GM23338 (cell line): ENCODE measurements around the gene C5orf58. TPM values are rescaled to one million over a fixed set of nuclear protein-coding genes. Genes with fewer than 3 reads are reported as not detected.
A peak's percentile ranks its signal among the peaks of the same experiment; 100 is the strongest.

Experiments
- ATAC-seq: fragments of 200-7000 bp; cut with Tn5 transposase; 3 replicates; pipeline ENCODE4 v1.9.1; 2020
- DNase-seq: peaks from one replicate; pipeline ENCODE4 v3.0.0-alpha.2; 2015; ENCODE audit warnings: low spot score
- H2AFZ ChIP-seq: fragments of 200-600 bp; sonication (generic); 2 replicates; pipeline ENCODE4 v1.8.0; 2016; ENCODE audit warnings: antibody characterized with exemption, mild to moderate bottlenecking, moderate library complexity
- H3F3A ChIP-seq: fragments of 200-600 bp; sonication (generic); replicated peaks from 2 replicates; pipeline ENCODE4 v1.8.0; 2017; ENCODE audit warnings: antibody characterized with exemption, mixed run types, low read depth
- H3K27ac ChIP-seq: fragments of 200-600 bp; sonication (generic); 2 replicates; pipeline ENCODE4 v1.6.1; 2016; ENCODE audit warnings: low read depth
- H3K27me3 ChIP-seq: fragments of 200-600 bp; sonication (generic); 2 replicates; pipeline ENCODE4 v1.8.0; 2016; ENCODE audit warnings: mild to moderate bottlenecking, mixed run types, moderate library complexity; ENCODE audit not compliant: insufficient read depth
- H3K36me3 ChIP-seq: fragments of 200-600 bp; sonication (generic); 2 replicates; pipeline ENCODE4 v1.8.0; 2016; ENCODE audit warnings: mild to moderate bottlenecking; ENCODE audit not compliant: insufficient read depth
- H3K4me1 ChIP-seq: fragments of 200-600 bp; sonication (generic); 2 replicates; pipeline ENCODE4 v1.8.0; 2016; ENCODE audit warnings: mild to moderate bottlenecking, moderate library complexity; ENCODE audit not compliant: insufficient read depth
- H3K4me2 ChIP-seq: fragments of 200-600 bp; sonication (generic); 2 replicates; pipeline ENCODE4 v1.7.1; 2017; ENCODE audit warnings: mixed run types
- H3K4me3 ChIP-seq: fragments of 200-600 bp; sonication (generic); 2 replicates; pipeline ENCODE4 v1.6.1; 2016; ENCODE audit warnings: mixed run types
- H3K79me2 ChIP-seq: fragments of 200-600 bp; sonication (generic); replicated peaks from 2 replicates; pipeline ENCODE4 v1.8.0; 2017; ENCODE audit warnings: mild to moderate bottlenecking; ENCODE audit not compliant: insufficient read depth
- H3K9me2 ChIP-seq: fragments of 200-600 bp; sonication (generic); 2 replicates; pipeline ENCODE4 v1.8.0; 2017; ENCODE audit not compliant: insufficient read depth
- H4K20me1 ChIP-seq: fragments of 200-600 bp; sonication (generic); replicated peaks from 2 replicates; pipeline ENCODE4 v1.8.0; 2017; ENCODE audit warnings: mild to moderate bottlenecking; ENCODE audit not compliant: insufficient read depth
- H3K27ac Mint-ChIP-seq: 2 replicates; pipeline ENCODE4 v1.8.0; 2020; ENCODE audit warnings: inconsistent platforms, mild to moderate bottlenecking, moderate library complexity, mixed read lengths
- H3K27me3 Mint-ChIP-seq: 3 replicates; pipeline ENCODE4 v1.8.0; 2022; ENCODE audit warnings: low read depth, mild to moderate bottlenecking, moderate library complexity, mixed read lengths, inconsistent platforms; ENCODE audit not compliant: insufficient read depth, poor library complexity
- H3K36me3 Mint-ChIP-seq: 3 replicates; pipeline ENCODE4 v1.8.0; 2021; ENCODE audit warnings: low read depth, mild to moderate bottlenecking, inconsistent platforms, moderate library complexity, mixed read lengths
- H3K4me1 Mint-ChIP-seq: 3 replicates; pipeline ENCODE4 v1.8.0; 2020; ENCODE audit warnings: mild to moderate bottlenecking, inconsistent platforms, mixed read lengths
- H3K4me3 Mint-ChIP-seq: 3 replicates; pipeline ENCODE4 v1.8.0; 2021; ENCODE audit warnings: moderate library complexity, mild to moderate bottlenecking, inconsistent platforms, mixed read lengths
- H3K9me3 Mint-ChIP-seq: 3 replicates; pipeline ENCODE4 v1.8.0; 2020; ENCODE audit warnings: moderate library complexity, mild to moderate bottlenecking, inconsistent platforms, mixed read lengths
- CTCF ChIP-seq, 2 experiments: fragments of 200-600 bp in 1 of 2; sonication (generic) in 1 of 2; conservative IDR thresholded peaks; 2 replicates each; pipeline versions ENCODE4 v1.5.1 to v1.6.1; 2016 to 2017; ENCODE audit warnings: antibody characterized with exemption in 2 of 2, low read depth in 2 of 2, mild to moderate bottlenecking in 2 of 2, moderate library complexity in 1 of 2
- ETS1 ChIP-seq: IDR thresholded peaks from 2 replicates; pipeline ENCODE4 v1.6.1; 2016; ENCODE audit warnings: antibody characterized with exemption
- EZH2phosphoT487 ChIP-seq: fragments of 200-600 bp; sonication (generic); IDR thresholded peaks from one replicate; pipeline ENCODE4 v1.8.1; 2018; ENCODE audit warnings: antibody characterized with exemption; ENCODE audit not compliant: unreplicated experiment
- JUNB ChIP-seq: IDR thresholded peaks from one replicate; pipeline ENCODE4 v1.6.1; 2016; ENCODE audit warnings: antibody characterized with exemption; ENCODE audit not compliant: unreplicated experiment
- POLR2AphosphoS5 ChIP-seq: IDR thresholded peaks from 2 replicates; pipeline ENCODE4 v1.6.1; 2016; ENCODE audit warnings: antibody characterized with exemption, low read depth
- REST ChIP-seq: IDR thresholded peaks from one replicate; pipeline ENCODE4 v1.6.1; 2018; ENCODE audit warnings: antibody characterized with exemption; ENCODE audit not compliant: unreplicated experiment
- STAT1 ChIP-seq: IDR thresholded peaks from one replicate; pipeline ENCODE4 v1.6.1; 2016; ENCODE audit warnings: antibody characterized with exemption; ENCODE audit not compliant: unreplicated experiment
- ZNF114 ChIP-seq: fragments of 250-450 bp; sonication (Bioruptor Pico); IDR thresholded peaks from 2 replicates; pipeline ENCODE4 v1.5.0; 2020; ENCODE audit warnings: mild to moderate bottlenecking, moderate library complexity
- ZNF331 ChIP-seq: fragments of 250-450 bp; sonication (Bioruptor Pico); IDR thresholded peaks from 2 replicates; pipeline ENCODE4 v1.5.0; 2020; ENCODE audit warnings: low read depth, mild to moderate bottlenecking, moderate library complexity
- polyA plus RNA-seq: library from polyadenylated mRNA; unstranded; fragments of >200 nt; fragmentation: Nextera tagmentation; extraction: Ambion mirVana; gene quantifications from 2 replicates; pipeline ENCODE4 v1.2.1, GENCODE V29; 2016
- total RNA-seq: library from RNA; depleted of rRNA; stranded (reverse); fragments of >200 nt; shearing (Covaris generic); gene quantifications from 2 replicates; pipeline ENCODE4 v1.2.3, GENCODE V29; 2014

C5orf58 gene
- total and polyA plus RNA-seq, 2 experiments from 2014 or later, result 1.0 to 9.1 TPM

- H3K36me3 ChIP-seq, result no peaks in the 10 kb centered on the region
- no peaks in the 10 kb centered on the region for H4K20me1 ChIP-seq
- DNase-seq, result no peak
- peak overlapping the region; percentile 69 for H3K4me2 ChIP-seq
- Mint-ChIP-seq H3K9me3 (peaks cover 16% of the 10 kb centered on the region), H3K4me1 (peaks cover 37% of the 10 kb centered on the region), H3K27me3 (peaks cover 16% of the 10 kb centered on the region), H3K4me3 (no peak overlapping the region), H3K36me3 (peaks cover 10% of the 10 kb centered on the region), H3K27ac (no peak overlapping the region)
- TF ChIP-seq EZH2phosphoT487 (no peak), CTCF (conservative IDR thresholded peaks at IDR 0.05; ENCODE audit: low read depth in 2 of 2) (no peak), STAT1 (no peak), ZNF114 (CRISPR knock-in tag) (no peak)
- no peaks in the 10 kb centered on the region for H3K27me3 ChIP-seq
- H2AFZ ChIP-seq, result no peak overlapping the region
- peak overlapping the region; percentile 72; the same call in 1 of the 2 replicates for H3K27ac ChIP-seq
- no peaks in the 10 kb centered on the region for H3K79me2 ChIP-seq
- no peaks in the 10 kb centered on the region; the same call in 1 of the 2 replicates for H3K9me2 ChIP-seq
- ATAC-seq, result peak; percentile 26; the same call in 2 of the 3 replicates
- H3K4me3 ChIP-seq, result peak overlapping the region; percentile 20; the same call in 1 of the 2 replicates
- H3K4me1 ChIP-seq, result peaks cover 31% of the 10 kb centered on the region
- no peaks in the 10 kb centered on the region for H3F3A ChIP-seq
Measured at GRCh38 chr5:170279459-170279817, 46.7 kb downstream of the C5orf58 start.

- H3K79me2 ChIP-seq, result no peaks in the 10 kb centered on the region
- peaks cover 31% of the 10 kb centered on the region for H3K4me1 ChIP-seq
- peak overlapping the region; percentile 69 for H3K4me2 ChIP-seq
- no peaks in the 10 kb centered on the region; the same call in 1 of the 2 replicates for H3K9me2 ChIP-seq
- no peaks in the 10 kb centered on the region for H3F3A ChIP-seq
- H3K4me3 Mint-ChIP-seq, result peak overlapping the region; percentile 6; the same call in 1 of the 3 replicates
- no peaks in the 10 kb centered on the region for H3K36me3 ChIP-seq
- H3K9me3 Mint-ChIP-seq, result peaks cover 22% of the 10 kb centered on the region
- H3K27ac ChIP-seq, result peak overlapping the region; percentile 72; the same call in 1 of the 2 replicates
- no peak overlapping the region; the same call in 1 of the 2 replicates for H3K27ac Mint-ChIP-seq
- H3K27me3 Mint-ChIP-seq, result peaks cover 14% of the 10 kb centered on the region
- H4K20me1 ChIP-seq, result no peaks in the 10 kb centered on the region
- peaks cover 36% of the 10 kb centered on the region for H3K4me1 Mint-ChIP-seq
- peaks cover 16% of the 10 kb centered on the region for H3K36me3 Mint-ChIP-seq
- DNase-seq, result peak; percentile 77
- H2AFZ ChIP-seq, result no peak overlapping the region
- H3K27me3 ChIP-seq, result no peaks in the 10 kb centered on the region
- peak; percentile 74 for ATAC-seq
- peak overlapping the region; percentile 20; the same call in 1 of the 2 replicates for H3K4me3 ChIP-seq
- no peak for TF ChIP-seq REST
- no peak for TF ChIP-seq POLR2AphosphoS5
- TF ChIP-seq JUNB, result no peak
- no peak for TF ChIP-seq EZH2phosphoT487
- no peak for TF ChIP-seq ZNF331
- TF ChIP-seq ETS1, result no peak
Measured at GRCh38 chr5:170280011-170280493, 47.3 kb downstream of the C5orf58 start.
